LNCAP (cell line): ENCODE measurements around the gene CTNNA1.

ENCODE experiments used
- TF ChIP-seq, protein P1 (sequence below): fragments of 450-650 bp; IDR thresholded peaks from 2 replicates; pipeline ENCODE4 v1.5.1; 2017; ENCODE audit warnings: mild to moderate bottlenecking

The CTNNA1 gene

GRCh38 chr5:138726848-138727247 lies 26.4 kb upstream of the CTNNA1 start:
- TF ChIP-seq, protein P1, sequence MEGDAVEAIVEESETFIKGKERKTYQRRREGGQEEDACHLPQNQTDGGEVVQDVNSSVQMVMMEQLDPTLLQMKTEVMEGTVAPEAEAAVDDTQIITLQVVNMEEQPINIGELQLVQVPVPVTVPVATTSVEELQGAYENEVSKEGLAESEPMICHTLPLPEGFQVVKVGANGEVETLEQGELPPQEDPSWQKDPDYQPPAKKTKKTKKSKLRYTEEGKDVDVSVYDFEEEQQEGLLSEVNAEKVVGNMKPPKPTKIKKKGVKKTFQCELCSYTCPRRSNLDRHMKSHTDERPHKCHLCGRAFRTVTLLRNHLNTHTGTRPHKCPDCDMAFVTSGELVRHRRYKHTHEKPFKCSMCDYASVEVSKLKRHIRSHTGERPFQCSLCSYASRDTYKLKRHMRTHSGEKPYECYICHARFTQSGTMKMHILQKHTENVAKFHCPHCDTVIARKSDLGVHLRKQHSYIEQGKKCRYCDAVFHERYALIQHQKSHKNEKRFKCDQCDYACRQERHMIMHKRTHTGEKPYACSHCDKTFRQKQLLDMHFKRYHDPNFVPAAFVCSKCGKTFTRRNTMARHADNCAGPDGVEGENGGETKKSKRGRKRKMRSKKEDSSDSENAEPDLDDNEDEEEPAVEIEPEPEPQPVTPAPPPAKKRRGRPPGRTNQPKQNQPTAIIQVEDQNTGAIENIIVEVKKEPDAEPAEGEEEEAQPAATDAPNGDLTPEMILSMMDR = no peak

DNA sequence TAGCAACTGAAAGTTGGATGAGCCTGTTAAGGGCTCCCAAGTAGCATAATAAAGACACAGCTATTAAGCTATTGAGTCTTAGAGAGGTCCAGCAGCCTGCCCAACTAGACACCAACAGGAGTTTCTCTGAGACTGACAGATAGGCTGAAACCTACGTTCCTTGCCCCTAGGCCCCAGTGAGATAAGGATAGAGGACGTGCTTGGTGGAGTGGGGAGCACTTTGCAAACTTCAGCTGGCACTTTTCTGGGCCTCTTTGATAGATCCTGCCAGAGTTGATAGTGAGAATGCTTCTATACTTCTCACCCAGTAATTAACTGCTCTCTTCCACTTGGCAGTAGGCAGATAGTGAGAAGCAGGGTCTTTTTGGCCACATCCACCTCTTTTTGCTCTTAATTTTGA lies 20.8 kb upstream of the CTNNA1 start:
- TF ChIP-seq, protein P1 = no peak

GRCh38 chr5:138732933-138733332 lies 20.3 kb upstream of the CTNNA1 start:
- TF ChIP-seq, protein P1 = no peak

DNA sequence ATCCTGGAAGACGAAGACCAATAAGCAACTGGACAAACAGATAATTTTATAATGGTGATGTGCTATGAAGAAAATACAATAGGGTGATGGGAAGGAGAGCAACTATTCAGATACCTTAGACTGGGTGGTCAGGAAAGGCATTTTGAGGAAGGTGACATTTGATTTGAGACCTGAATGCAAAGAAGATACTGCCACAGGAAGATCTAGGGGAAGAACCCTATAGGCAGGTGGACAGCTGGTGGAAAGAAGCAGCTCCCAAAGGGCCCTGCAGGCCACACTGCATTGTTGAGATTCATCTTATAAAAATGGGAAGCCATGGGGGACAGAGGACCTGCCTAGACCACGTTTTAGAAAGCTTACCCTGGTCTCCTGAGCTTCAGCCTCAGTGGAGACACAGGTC lies 19.7 kb upstream of the CTNNA1 start:
- TF ChIP-seq, protein P1 = no peak

GRCh38 chr5:138736293-138736692 lies 16.9 kb upstream of the CTNNA1 start:
- TF ChIP-seq, protein P1 = no peak

- TF ChIP-seq, protein P1 = no peak
Measured at GRCh38 chr5:138737494-138738265, 15.5 kb upstream of the CTNNA1 start.

GRCh38 chr5:138738399-138738798 lies 14.8 kb upstream of the CTNNA1 start:
- TF ChIP-seq, protein P1 = no peak

GRCh38 chr5:138739938-138740337 lies 13.3 kb upstream of the CTNNA1 start:
- TF ChIP-seq, protein P1 = no peak
